Panc1 (cell line): ENCODE measurements around the gene CEP135. TPM values are rescaled to one million over a fixed set of nuclear protein-coding genes. Genes with fewer than 3 reads are reported as not detected.

Experiments used
- ATAC-seq: fragments of 200-7000 bp; cut with Tn5 transposase; 2 replicates; pipeline ENCODE4 v1.9.1; 2020; ENCODE audit warnings: mild to moderate bottlenecking, moderate library complexity
- BruUV-seq: library from RNA; stranded (reverse); fragments of 400-500 nt; replicated peaks from 2 replicates; lab custom pipeline; 2021; lab: Mats Ljungman, UMichigan
- CTCF ChIA-PET: fragments of 300-600 bp; sonication (Branson Sonifier 250); formaldehyde crosslinking; loops from one replicate; lab custom pipeline; 2022; ENCODE audit warnings: antibody characterized with exemption; lab: Charles Lee
- POLR2A ChIA-PET: fragments of 300-600 bp; sonication (Branson Sonifier 250); formaldehyde crosslinking; loops from one replicate; lab custom pipeline; 2022; ENCODE audit warnings: antibody characterized with exemption; lab: Charles Lee
- DNase-seq: peaks from one replicate; pipeline ENCODE4 v3.0.0-alpha.2; 2010; ENCODE audit warnings: low read depth, low spot score
- H3K27ac ChIP-seq: 2 replicates; pipeline ENCODE4 v1.5.1; 2011; ENCODE audit warnings: mild to moderate bottlenecking, low read length, inconsistent platforms
- H3K27me3 ChIP-seq: fragments of 200-500 bp; sonication (Bioruptor generic); 2 replicates; pipeline ENCODE4 v1.6.0; 2014; ENCODE audit warnings: low read length, inconsistent platforms; ENCODE audit not compliant: control insufficient read depth, insufficient read depth
- H3K36me3 ChIP-seq: fragments of 200-500 bp; sonication (Bioruptor generic); 2 replicates; pipeline ENCODE4 v1.5.1; 2014; ENCODE audit warnings: inconsistent platforms, mild to moderate bottlenecking, low read length, moderate library complexity; ENCODE audit not compliant: control insufficient read depth, insufficient read depth
- H3K4me1 ChIP-seq: 2 replicates; pipeline ENCODE4 v1.5.1; 2011; ENCODE audit warnings: inconsistent platforms, mild to moderate bottlenecking, low read length, moderate library complexity; ENCODE audit not compliant: control insufficient read depth, insufficient read depth
- H3K4me3 ChIP-seq, 2 experiments: 2 replicates each; pipeline ENCODE4 v1.5.1; 2011 to 2012; ENCODE audit warnings: low read depth in 2 of 2, low read length in 2 of 2, mild to moderate bottlenecking in 2 of 2, inconsistent platforms in 1 of 2, moderate library complexity in 1 of 2
- H3K9me3 ChIP-seq: fragments of 200-500 bp; sonication (Bioruptor generic); 2 replicates; pipeline ENCODE4 v1.5.1; 2014; ENCODE audit warnings: low read depth, mild to moderate bottlenecking, inconsistent platforms, low read length, moderate library complexity; ENCODE audit not compliant: control insufficient read depth, insufficient read depth
- POLR2AphosphoS5 ChIP-seq: IDR thresholded peaks from 2 replicates; pipeline ENCODE4 v1.6.1; 2012; ENCODE audit warnings: mild to moderate bottlenecking, low read depth, low read length, moderate library complexity
- SIN3A ChIP-seq: IDR thresholded peaks from 2 replicates; pipeline ENCODE4 v1.6.1; 2012; ENCODE audit warnings: low read depth, mild to moderate bottlenecking, low read length, moderate library complexity, borderline replicate concordance; ENCODE audit not compliant: insufficient read depth
- TCF7L2 ChIP-seq: IDR thresholded peaks from 2 replicates; pipeline ENCODE4 v1.6.1; 2011; ENCODE audit warnings: mild to moderate bottlenecking, low read depth, low read length, inconsistent platforms
- in situ Hi-C: cut with HindIII; loops from 2 replicates; pipeline ENCODE4 v1.10.0; 2016; ENCODE audit warnings: low sequenced_read_pairs, low pct_unique_long_range_greater_than_20kb
- intact Hi-C: fragments of 100-400 bp; cut with micrococcal nuclease; formaldehyde crosslinking; loops from one replicate; pipeline ENCODE4 v1.10.0; 2022; ENCODE audit not compliant: unreplicated experiment
- total RNA-seq: library from RNA; stranded (reverse); gene quantifications from one replicate; pipeline ENCODE4 v1.2.1, GENCODE V29; 2021; ENCODE audit not compliant: unreplicated experiment
- TF ChIP-seq, protein P1 (sequence below): fragments of 450-650 bp; IDR thresholded peaks from 2 replicates; pipeline ENCODE4 v1.5.1; 2017; ENCODE audit warnings: mild to moderate bottlenecking
- TF ChIP-seq, protein P2 (sequence below), 2 experiments: IDR thresholded peaks; 2 replicates each; pipeline ENCODE4 v1.6.1; 2011 to 2012; ENCODE audit warnings: low read depth in 2 of 2, control low read depth in 1 of 2, low read length in 1 of 2, mild to moderate bottlenecking in 1 of 2, moderate library complexity in 1 of 2; ENCODE audit not compliant: insufficient read depth in 1 of 2

CEP135 gene
- total RNA-seq, 1 experiment from 2014 or later, result 9.5 TPM

DNA sequence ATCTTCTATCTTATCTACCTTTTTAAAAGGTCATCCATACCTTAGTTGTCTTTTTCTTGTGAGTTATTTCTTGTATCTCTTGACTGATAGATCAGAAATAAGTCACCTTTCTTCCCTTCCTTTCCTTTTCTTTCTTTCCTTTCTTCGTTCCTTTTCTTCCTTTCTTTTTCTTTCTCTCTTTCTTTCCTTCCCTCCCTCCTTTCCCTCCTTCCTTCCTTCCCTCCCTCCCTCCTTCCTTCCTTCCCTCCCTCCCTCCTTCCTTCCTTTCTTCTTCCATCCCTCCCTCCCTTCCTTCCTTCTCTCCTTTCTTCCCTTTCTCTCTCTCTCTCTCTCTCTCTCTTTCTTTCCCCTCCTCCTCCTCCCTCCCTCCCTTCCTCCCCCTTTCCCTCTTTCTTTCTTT, 93.5 kb downstream of the CEP135 start:
- no peak overlapping the region for H3K27ac ChIP-seq
- intact Hi-C loops (loop anchor here (10.0 kb wide), 2 partner anchors 253 to 1073 kb away; partner anchors contain the start of gene IGFBP7), in situ Hi-C loops (no loop called here)
- no TSS peak for BruUV-seq
- no peaks in the 10 kb centered on the region for H3K4me1 ChIP-seq
- no peaks in the 10 kb centered on the region; the same call in none of the 2 replicates for H3K27me3 ChIP-seq
- H3K9me3 ChIP-seq, result no peaks in the 10 kb centered on the region
- TF ChIP-seq, protein P1, sequence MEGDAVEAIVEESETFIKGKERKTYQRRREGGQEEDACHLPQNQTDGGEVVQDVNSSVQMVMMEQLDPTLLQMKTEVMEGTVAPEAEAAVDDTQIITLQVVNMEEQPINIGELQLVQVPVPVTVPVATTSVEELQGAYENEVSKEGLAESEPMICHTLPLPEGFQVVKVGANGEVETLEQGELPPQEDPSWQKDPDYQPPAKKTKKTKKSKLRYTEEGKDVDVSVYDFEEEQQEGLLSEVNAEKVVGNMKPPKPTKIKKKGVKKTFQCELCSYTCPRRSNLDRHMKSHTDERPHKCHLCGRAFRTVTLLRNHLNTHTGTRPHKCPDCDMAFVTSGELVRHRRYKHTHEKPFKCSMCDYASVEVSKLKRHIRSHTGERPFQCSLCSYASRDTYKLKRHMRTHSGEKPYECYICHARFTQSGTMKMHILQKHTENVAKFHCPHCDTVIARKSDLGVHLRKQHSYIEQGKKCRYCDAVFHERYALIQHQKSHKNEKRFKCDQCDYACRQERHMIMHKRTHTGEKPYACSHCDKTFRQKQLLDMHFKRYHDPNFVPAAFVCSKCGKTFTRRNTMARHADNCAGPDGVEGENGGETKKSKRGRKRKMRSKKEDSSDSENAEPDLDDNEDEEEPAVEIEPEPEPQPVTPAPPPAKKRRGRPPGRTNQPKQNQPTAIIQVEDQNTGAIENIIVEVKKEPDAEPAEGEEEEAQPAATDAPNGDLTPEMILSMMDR, result no peak
- TF ChIP-seq TCF7L2, result no peak
- no peak for TF ChIP-seq SIN3A
- TF ChIP-seq, protein P2, sequence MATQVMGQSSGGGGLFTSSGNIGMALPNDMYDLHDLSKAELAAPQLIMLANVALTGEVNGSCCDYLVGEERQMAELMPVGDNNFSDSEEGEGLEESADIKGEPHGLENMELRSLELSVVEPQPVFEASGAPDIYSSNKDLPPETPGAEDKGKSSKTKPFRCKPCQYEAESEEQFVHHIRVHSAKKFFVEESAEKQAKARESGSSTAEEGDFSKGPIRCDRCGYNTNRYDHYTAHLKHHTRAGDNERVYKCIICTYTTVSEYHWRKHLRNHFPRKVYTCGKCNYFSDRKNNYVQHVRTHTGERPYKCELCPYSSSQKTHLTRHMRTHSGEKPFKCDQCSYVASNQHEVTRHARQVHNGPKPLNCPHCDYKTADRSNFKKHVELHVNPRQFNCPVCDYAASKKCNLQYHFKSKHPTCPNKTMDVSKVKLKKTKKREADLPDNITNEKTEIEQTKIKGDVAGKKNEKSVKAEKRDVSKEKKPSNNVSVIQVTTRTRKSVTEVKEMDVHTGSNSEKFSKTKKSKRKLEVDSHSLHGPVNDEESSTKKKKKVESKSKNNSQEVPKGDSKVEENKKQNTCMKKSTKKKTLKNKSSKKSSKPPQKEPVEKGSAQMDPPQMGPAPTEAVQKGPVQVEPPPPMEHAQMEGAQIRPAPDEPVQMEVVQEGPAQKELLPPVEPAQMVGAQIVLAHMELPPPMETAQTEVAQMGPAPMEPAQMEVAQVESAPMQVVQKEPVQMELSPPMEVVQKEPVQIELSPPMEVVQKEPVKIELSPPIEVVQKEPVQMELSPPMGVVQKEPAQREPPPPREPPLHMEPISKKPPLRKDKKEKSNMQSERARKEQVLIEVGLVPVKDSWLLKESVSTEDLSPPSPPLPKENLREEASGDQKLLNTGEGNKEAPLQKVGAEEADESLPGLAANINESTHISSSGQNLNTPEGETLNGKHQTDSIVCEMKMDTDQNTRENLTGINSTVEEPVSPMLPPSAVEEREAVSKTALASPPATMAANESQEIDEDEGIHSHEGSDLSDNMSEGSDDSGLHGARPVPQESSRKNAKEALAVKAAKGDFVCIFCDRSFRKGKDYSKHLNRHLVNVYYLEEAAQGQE (IDR thresholded peaks at IDR 0.05; ENCODE audit: insufficient read depth in 1 of 2, low read depth in 2 of 2, low read length in 1 of 2), result no peak
- TF ChIP-seq POLR2AphosphoS5, result no peak
- ATAC-seq, result no peak
- CTCF ChIA-PET, result no interaction called here
- H3K4me3 ChIP-seq, result no peak overlapping the region
- POLR2A ChIA-PET, result no interaction called here
- no peak for DNase-seq
- H3K36me3 ChIP-seq, result no peaks in the 10 kb centered on the region

DNA sequence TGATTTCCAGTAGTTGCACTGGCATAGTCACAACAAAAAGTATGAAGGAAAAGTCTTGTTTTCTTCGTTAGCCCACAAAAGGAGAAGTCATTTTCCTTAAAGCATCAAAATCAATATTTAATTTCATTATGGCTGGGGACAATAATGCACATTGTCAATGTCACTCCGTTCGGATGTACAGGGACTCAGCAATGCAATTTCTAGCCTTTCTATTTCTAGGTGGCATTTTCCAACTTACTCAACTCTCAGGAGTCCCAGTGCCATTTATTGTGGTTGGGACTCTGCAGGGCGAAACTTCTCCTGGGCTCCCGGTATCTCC, 99.6 kb downstream of the CEP135 start:
- ChIA-PET CTCF (no interaction called here), POLR2A (no interaction called here)
- H3K27me3 ChIP-seq, result no peaks in the 10 kb centered on the region; the same call in none of the 2 replicates
- ATAC-seq, result no peak; the same call in 1 of the 2 replicates
- TF ChIP-seq POLR2AphosphoS5 (no peak), TCF7L2 (no peak), SIN3A (no peak)
- TF ChIP-seq, protein P1, result no peak
- TF ChIP-seq, protein P2 (IDR thresholded peaks at IDR 0.05; ENCODE audit: insufficient read depth in 1 of 2, low read depth in 2 of 2, low read length in 1 of 2), result no peak
- BruUV-seq, result no TSS peak
- H3K4me1 ChIP-seq, result no peaks in the 10 kb centered on the region; the same call in 1 of the 2 replicates
- no peak for DNase-seq
- intact Hi-C loops, result loop anchor here (10.0 kb wide), 2 partner anchors 246 to 1066 kb away; partner anchors contain the start of gene IGFBP7
- no peaks in the 10 kb centered on the region for H3K9me3 ChIP-seq
- in situ Hi-C loops, result no loop called here
- no peak overlapping the region for H3K27ac ChIP-seq
- H3K4me3 ChIP-seq, result peak overlapping the region; percentile 59 to 63
- no peaks in the 10 kb centered on the region; the same call in 1 of the 2 replicates for H3K36me3 ChIP-seq
